Stimulated activated CD4-positive, alpha-beta T cell treated with anti-CD3 and anti-CD28 coated beads, Interleukin-4, amount 100 ng/mL, for 24 hours (primary cell): Measurements from ENCODE around the gene SLBP.

Experiments
- DNase-seq: peaks from one replicate; pipeline ENCODE4 v3.0.0-alpha.2; 2020

The SLBP gene

DNA sequence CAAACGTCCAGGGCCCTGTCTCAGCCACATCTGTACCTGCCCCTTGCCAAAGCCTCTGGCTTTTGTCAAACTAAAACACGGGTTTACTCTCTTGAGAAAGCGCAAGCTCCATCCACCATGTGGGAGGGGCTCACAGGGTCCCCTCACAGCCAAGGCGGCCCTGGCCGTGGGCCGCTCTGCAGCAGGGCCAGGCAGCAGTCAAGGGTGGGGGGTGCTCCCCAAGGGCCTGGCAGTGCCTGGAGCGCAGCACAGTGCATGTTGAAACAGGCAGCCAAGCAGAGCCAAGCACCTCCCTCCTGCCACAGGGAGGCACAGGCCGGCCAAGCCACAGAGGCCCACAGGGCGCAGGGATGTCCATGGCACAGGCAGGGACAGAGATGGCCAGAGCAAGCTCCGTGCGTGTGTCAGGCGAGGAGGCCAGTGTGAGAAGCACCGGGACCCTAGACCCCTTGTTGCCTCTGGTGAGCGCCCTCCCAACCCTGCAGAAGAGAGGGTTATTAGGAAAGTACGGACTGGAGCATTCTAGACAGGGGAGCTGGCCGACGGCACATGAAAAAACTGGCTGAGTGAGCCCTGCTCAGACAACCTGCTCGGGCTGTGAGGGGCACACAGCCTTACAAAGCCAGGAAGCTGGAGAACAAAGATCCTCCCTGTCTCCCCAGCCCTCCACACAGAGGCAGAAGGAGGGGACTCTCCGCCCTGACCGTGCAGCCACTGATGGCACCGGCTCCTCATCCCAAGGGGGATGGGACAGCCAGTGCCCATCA, 67.0 kb downstream of the SLBP start:
- no peak for DNase-seq

DNA sequence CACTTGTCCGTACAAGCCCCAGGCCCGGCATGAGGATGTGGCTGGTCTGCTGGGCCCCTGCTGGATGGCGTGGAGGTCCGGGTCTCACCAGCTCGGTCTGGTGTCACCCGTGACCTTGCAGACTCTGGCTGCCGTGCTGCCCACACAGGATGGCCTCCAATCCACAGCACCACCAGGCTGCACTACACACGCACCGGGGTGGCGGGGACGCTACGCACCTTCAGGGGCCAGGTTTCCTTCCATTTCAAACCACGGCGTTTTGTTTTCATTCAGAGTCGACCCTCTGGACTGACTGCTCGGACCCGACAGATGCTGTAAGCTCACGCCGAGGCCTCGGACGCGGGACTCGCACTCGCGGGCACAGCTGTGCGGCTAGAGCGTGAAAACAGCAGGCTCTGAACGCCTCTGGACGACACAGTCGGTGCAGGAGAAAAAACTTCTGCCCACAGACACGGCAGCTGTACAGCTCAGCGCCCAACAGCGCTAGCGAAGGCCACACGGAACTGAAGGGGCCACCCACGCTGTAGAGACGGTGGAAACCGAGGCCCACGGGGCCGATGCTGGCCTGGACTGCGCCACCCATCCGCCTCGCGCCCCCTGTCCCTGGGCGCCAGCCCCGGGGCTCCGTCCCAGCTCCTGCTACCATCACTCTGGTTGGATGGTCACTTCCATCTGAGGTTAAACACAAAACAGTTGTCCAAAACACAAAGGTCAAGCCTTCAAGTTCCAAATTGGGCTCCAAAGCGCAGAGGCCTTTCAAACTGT, 68.0 kb downstream of the SLBP start:
- no peak for DNase-seq
